ENCODE results near the gene ABLIM2. TPM values are rescaled to one million over a fixed set of nuclear protein-coding genes. Genes with fewer than 3 reads are reported as not detected.

Gene ABLIM2
- total and polyA plus RNA-seq, 2 of the 8 experiments (the other 6 are each of a cell fraction or from before 2014, with no cell fraction given) = 2.8 to 3.0 TPM

DNA sequence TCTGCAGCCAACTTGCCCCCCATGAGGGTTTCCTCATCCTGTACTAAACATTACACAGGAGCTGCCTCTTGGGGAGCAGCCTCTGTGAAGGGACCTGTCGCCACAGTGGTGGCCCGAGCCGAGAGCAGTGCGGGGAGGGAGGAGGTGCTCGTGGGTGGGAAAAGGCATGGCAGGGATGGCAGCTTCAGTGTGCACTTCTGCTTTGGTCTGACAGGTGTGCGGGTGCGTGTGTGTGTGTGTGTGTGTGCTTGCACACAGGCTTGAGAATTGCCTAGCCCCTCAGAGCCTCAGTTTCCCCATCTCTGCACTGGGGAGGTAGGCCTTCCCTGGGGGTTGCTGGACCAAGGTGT lies 44.4 kb upstream of the ABLIM2 start:
- ChIA-PET POLR2A (ENCODE audit: partially characterized antibody) (no interaction called here), CTCF (ENCODE audit: partially characterized antibody) (interaction anchor here (1.5 to 2.2 kb wide), 3 partner anchors 9 to 27 kb away, joined by 3 to 12 read pairs (median 3); no protein-coding TSS in a partner anchor)
- no peaks in the 10 kb centered on the region for H3K23me2 ChIP-seq (ENCODE audit: low read depth, low read length)
- no peak overlapping the region for H2BK5ac ChIP-seq (ENCODE audit: low read depth, low read length)
- DNase-seq (ENCODE audit: low read depth in 1 of 2, low spot score in 2 of 2) (no peak), FAIRE-seq (no peak)
- no peak overlapping the region for H3K14ac ChIP-seq (ENCODE audit: insufficient read length)
- no peak overlapping the region for H2BK15ac ChIP-seq (ENCODE audit: low read length)
- H2BK20ac ChIP-seq (ENCODE audit: low read length) = no peak overlapping the region
- H3K4ac ChIP-seq (replicated peaks; ENCODE audit: insufficient read length, low read depth, low read length) = no peak overlapping the region
- H3K9me3 ChIP-seq (ENCODE audit: insufficient read depth in 2 of 2, low read depth in 1 of 2, low read length in 1 of 2) = no peaks in the 10 kb centered on the region
- H2BK120ac ChIP-seq (replicated peaks; ENCODE audit: low read depth, low read length) = no peak overlapping the region
- no peaks in the 10 kb centered on the region for H3K27me3 ChIP-seq (replicated peaks in 1 of 4; ENCODE audit: control insufficient read depth in 3 of 4, extremely low read depth in 1 of 4, insufficient read depth in 3 of 4, low read length in 3 of 4)
- no peak overlapping the region for H3K27ac ChIP-seq (ENCODE audit: low read depth, low read length)
- H3K18ac ChIP-seq (ENCODE audit: extremely low read depth, low read length) = no peak overlapping the region
- no peaks in the 10 kb centered on the region for H3K79me1 ChIP-seq (ENCODE audit: low read depth, low read length)
- no peak overlapping the region for H3K4me2 ChIP-seq (ENCODE audit: insufficient read depth in 1 of 2, low read depth in 2 of 2, low read length in 2 of 2)
- H4K20me1 ChIP-seq (replicated peaks in 1 of 2; ENCODE audit: control insufficient read depth in 1 of 2, insufficient read depth in 2 of 2, low read length in 2 of 2) = peaks cover 0 to 3% of the 10 kb centered on the region in 2 experiments
- WGBS, 2 experiments (ENCODE audit: extremely low coverage in 1 of 2, insufficient coverage in 1 of 2, insufficient read length in 1 of 2, insufficient replicate concordance in 2 of 2, low coverage in 1 of 2, low lambda C conversion rate in 2 of 2, missing lambda C conversion rate in 1 of 2) = 86% methylated on average over 7 of the region's 7 CpGs; no CpG with 5 or more reads in 1 of the 2 experiments
- H2AFZ ChIP-seq (ENCODE audit: low read length) = no peak overlapping the region
- H4K91ac ChIP-seq (replicated peaks; ENCODE audit: insufficient read length, low read length) = no peak overlapping the region
- no peak overlapping the region; the same call in 1 of the 2 replicates for H2BK12ac ChIP-seq (ENCODE audit: low read depth, low read length)
- H3K56ac ChIP-seq (replicated peaks; ENCODE audit: insufficient read length, low read depth, low read length) = no peak overlapping the region
- H3K36me3 ChIP-seq (ENCODE audit: control insufficient read depth in 2 of 4, insufficient read depth in 4 of 4, low read length in 3 of 4) = no peaks in the 10 kb centered on the region
- no peaks in the 10 kb centered on the region; a peak in 2 of 7 replicates for H3K4me1 ChIP-seq (replicated peaks in 1 of 4; ENCODE audit: control insufficient read depth in 3 of 4, insufficient read depth in 4 of 4, low read length in 3 of 4)
- H4K5ac ChIP-seq (ENCODE audit: insufficient read length, low read depth, low read length) = no peak overlapping the region
- no peaks in the 10 kb centered on the region for H3K79me2 ChIP-seq (ENCODE audit: control insufficient read depth in 1 of 2, insufficient read depth in 2 of 2, low read length in 2 of 2)
- H2AK5ac ChIP-seq (ENCODE audit: low read depth, low read length) = no peak overlapping the region
- no peak overlapping the region for H3K9ac ChIP-seq (replicated peaks in 1 of 4; ENCODE audit: extremely low read depth in 1 of 4, low read depth in 3 of 4, low read length in 3 of 4)
- no peak overlapping the region for H3K4me3 ChIP-seq (ENCODE audit: extremely low read depth in 1 of 4, insufficient read depth in 2 of 4, low read depth in 3 of 4, low read length in 4 of 4)
- no peak overlapping the region for H4K8ac ChIP-seq (ENCODE audit: extremely low read depth, insufficient read depth, low read length)
- H3K23ac ChIP-seq (ENCODE audit: insufficient read length) = no peak overlapping the region
- TF ChIP-seq SRF (IDR thresholded peaks at IDR 0.05; ENCODE audit: low read depth, low read length) (no peak), SIRT6 (IDR thresholded peaks at IDR 0.05; ENCODE audit: low read length) (no peak), RBBP5 (IDR thresholded peaks at IDR 0.05; ENCODE audit: borderline replicate concordance, low read depth, low read length) (no peak), SIN3A (conservative IDR thresholded peaks at IDR 0.05 in 1 of 2, IDR thresholded peaks at IDR 0.05 in 1 of 2; ENCODE audit: low read depth in 1 of 2, low read length in 2 of 2) (no peak), SP1 (IDR thresholded peaks at IDR 0.05; ENCODE audit: low read depth, low read length) (no peak), SAP30 (IDR thresholded peaks at IDR 0.05; ENCODE audit: insufficient read depth, insufficient replicate concordance, low read length) (no peak), PHF8 (conservative IDR thresholded peaks at IDR 0.05; ENCODE audit: low read depth, low read length) (no peak), SP4 (IDR thresholded peaks at IDR 0.05; ENCODE audit: low read length) (no peak), POLR2AphosphoS5 (IDR thresholded peaks at IDR 0.05; ENCODE audit: low read depth, low read length) (no peak), FOSL1 (IDR thresholded peaks at IDR 0.05; ENCODE audit: insufficient read depth, low read depth, low read length) (no peak), CBX5 (IDR thresholded peaks at IDR 0.05; ENCODE audit: low read depth, low read length) (no peak), GTF2F1 (IDR thresholded peaks at IDR 0.05; ENCODE audit: borderline replicate concordance, low read depth, low read length) (no peak), KDM5A (IDR thresholded peaks at IDR 0.05; ENCODE audit: low read length) (no peak), JUN (IDR thresholded peaks at IDR 0.05; ENCODE audit: low read depth, low read length) (no peak)
- TF ChIP-seq, protein P1, sequence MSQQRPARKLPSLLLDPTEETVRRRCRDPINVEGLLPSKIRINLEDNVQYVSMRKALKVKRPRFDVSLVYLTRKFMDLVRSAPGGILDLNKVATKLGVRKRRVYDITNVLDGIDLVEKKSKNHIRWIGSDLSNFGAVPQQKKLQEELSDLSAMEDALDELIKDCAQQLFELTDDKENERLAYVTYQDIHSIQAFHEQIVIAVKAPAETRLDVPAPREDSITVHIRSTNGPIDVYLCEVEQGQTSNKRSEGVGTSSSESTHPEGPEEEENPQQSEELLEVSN (IDR thresholded peaks at IDR 0.05) = no peak

Measured in H1 (cell line).